Body of pancreas (tissue), 4 donors: ENCODE results near the gene ZNF473. TPM values are rescaled to one million over a fixed set of nuclear protein-coding genes. Genes with fewer than 3 reads are reported as not detected.
A peak's percentile ranks its signal among the peaks of the same experiment; 100 is the strongest.

Source experiments
- ATAC-seq: fragments of 150-250 bp; one replicate; pipeline ENCODE4 v1.9.1; 2016
- DNase-seq, 4 donors: peaks; one replicate each; pipeline ENCODE4 v3.0.0-alpha.2; 2019
- H3K27ac ChIP-seq, 4 donors: fragments of 200-600 bp; sonication (generic); 1 replicate in 3 of 4; 2 replicates in 1 of 4; pipeline versions ENCODE4 v1.5.1 to v1.6.1; 2016 to 2019; ENCODE audit warnings: mild to moderate bottlenecking in 1 of 4, mixed read lengths in 1 of 4, moderate library complexity in 1 of 4
- H3K27me3 ChIP-seq, 2 donors: fragments of 200-600 bp; sonication (generic); one replicate each; pipeline ENCODE4 v1.6.0; 2016; ENCODE audit warnings: mild to moderate bottlenecking in 1 of 2
- H3K36me3 ChIP-seq, 2 donors: fragments of 200-600 bp; sonication (generic); replicated peaks in 1 of 2; 2 replicates each; pipeline ENCODE4 v1.5.1; 2016; ENCODE audit warnings: low read depth in 2 of 2; ENCODE audit not compliant: insufficient read depth in 1 of 2
- H3K4me1 ChIP-seq: fragments of 200-600 bp; sonication (generic); one replicate; pipeline ENCODE4 v1.6.0; 2016
- H3K4me3 ChIP-seq, 2 donors: fragments of 200-600 bp; sonication (generic); 1 replicate in 1 of 2; 2 replicates in 1 of 2; pipeline ENCODE4 v1.5.1; 2016 to 2019
- H3K9me3 ChIP-seq, 3 donors: fragments of 200-600 bp; sonication (generic); 1 replicate in 2 of 3; 2 replicates in 1 of 3; pipeline ENCODE4 v1.5.1; 2016
- POLR2A ChIP-seq, 3 donors: fragments of 450-650 bp; IDR thresholded peaks; one replicate each; pipeline ENCODE4 v1.6.1; 2016; ENCODE audit warnings: antibody characterized with exemption in 3 of 3, mild to moderate bottlenecking in 2 of 3
- WGBS, 2 donors: methylation state at CpG; one replicate each; pipeline ENCODE4 v1.1.5; 2017; 5-methylcytosine and 5-hydroxymethylcytosine counted together
- intact Hi-C: fragments of 100-400 bp; cut with DNase I; formaldehyde crosslinking; loops from one replicate; pipeline ENCODE4 v1.15.1; 2023
- total RNA-seq, 2 donors: library from RNA; depleted of rRNA; stranded (reverse); fragments of >200 nt; gene quantifications; one replicate each; pipeline ENCODE4 v1.1.0, GENCODE V29; 2016
- TF ChIP-seq, protein P1 (sequence below), 7 experiments: fragments of 450-650 bp in 4 of 7; fragments of 200-600 bp in 3 of 7; sonication (generic) in 3 of 7; IDR thresholded peaks; one replicate each; pipeline ENCODE4 v1.5.1; 2016 to 2019; ENCODE audit warnings: antibody characterized with exemption in 7 of 7

ZNF473 gene
- total RNA-seq, 2 donors from 2014 or later, result 4.9 to 5.4 TPM

- Histone ChIP-seq H3K27ac (no peak overlapping the region), H3K4me3 (no peak overlapping the region), H3K9me3 (no peaks in the 10 kb centered on the region), H3K36me3 (peaks cover 0 to 19% of the 10 kb centered on the region in 2 donors), H3K27me3 (no peaks in the 10 kb centered on the region), H3K4me1 (no peaks in the 10 kb centered on the region)
- intact Hi-C loops, result no loop called here
- TF ChIP-seq, protein P1, sequence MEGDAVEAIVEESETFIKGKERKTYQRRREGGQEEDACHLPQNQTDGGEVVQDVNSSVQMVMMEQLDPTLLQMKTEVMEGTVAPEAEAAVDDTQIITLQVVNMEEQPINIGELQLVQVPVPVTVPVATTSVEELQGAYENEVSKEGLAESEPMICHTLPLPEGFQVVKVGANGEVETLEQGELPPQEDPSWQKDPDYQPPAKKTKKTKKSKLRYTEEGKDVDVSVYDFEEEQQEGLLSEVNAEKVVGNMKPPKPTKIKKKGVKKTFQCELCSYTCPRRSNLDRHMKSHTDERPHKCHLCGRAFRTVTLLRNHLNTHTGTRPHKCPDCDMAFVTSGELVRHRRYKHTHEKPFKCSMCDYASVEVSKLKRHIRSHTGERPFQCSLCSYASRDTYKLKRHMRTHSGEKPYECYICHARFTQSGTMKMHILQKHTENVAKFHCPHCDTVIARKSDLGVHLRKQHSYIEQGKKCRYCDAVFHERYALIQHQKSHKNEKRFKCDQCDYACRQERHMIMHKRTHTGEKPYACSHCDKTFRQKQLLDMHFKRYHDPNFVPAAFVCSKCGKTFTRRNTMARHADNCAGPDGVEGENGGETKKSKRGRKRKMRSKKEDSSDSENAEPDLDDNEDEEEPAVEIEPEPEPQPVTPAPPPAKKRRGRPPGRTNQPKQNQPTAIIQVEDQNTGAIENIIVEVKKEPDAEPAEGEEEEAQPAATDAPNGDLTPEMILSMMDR (IDR thresholded peaks at IDR 0.05), result no peak
- ATAC-seq, result no peak
- 82 to 98% methylated on average over 8 of the region's 8 CpGs for WGBS, 2 donors
- DNase-seq, result no peak
Observed at GRCh38 chr19:50001775-50002174, 24.0 kb upstream of the ZNF473 start.

- no peaks in the 10 kb centered on the region for H3K9me3 ChIP-seq
- peaks cover 0 to 26% of the 10 kb centered on the region in 2 donors for H3K36me3 ChIP-seq
- H3K4me3 ChIP-seq, result no peak overlapping the region
- H3K27ac ChIP-seq, result no peak overlapping the region
- ATAC-seq, result no peak
- intact Hi-C loops, result no loop called here
- H3K27me3 ChIP-seq, result no peaks in the 10 kb centered on the region
- WGBS, 2 donors, result 90 to 94% methylated on average over 4 to 6 of the region's 6 CpGs
- TF ChIP-seq, protein P1 (IDR thresholded peaks at IDR 0.05), result no peak
- no peak for TF ChIP-seq POLR2A (IDR thresholded peaks at IDR 0.05)
- no peak for DNase-seq
- no peaks in the 10 kb centered on the region for H3K4me1 ChIP-seq
Observed at GRCh38 chr19:50002386-50002960, 23.3 kb upstream of the ZNF473 start.

DNA sequence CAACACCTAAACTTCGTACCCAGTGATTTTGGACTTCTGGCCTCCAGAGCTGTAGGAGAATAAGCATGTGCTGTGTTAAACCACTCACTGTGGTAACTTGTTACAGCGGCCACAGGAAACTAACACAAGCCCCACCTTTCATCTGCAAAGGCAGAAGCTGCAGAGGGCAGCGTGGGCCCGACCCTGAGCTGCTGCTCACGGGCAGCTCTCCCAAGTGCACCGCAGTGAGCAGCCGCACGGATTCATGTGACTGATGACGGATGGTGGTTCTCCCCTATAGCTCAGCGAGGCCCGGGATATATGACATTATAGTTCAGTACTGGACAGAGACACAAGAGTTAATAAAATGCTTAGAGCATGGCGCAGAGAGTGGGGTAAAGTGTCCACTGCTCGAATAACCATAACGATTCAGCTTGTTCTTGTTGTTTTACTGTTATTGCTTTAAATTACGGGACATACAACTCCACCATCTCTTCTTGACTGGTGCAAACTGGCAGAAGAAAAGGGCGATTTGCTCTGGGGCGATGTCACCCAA, 22.5 kb upstream of the ZNF473 start:
- no peaks in the 10 kb centered on the region for H3K27me3 ChIP-seq
- DNase-seq (no peak), ATAC-seq (no peak)
- intact Hi-C loops, result no loop called here
- H3K36me3 ChIP-seq, result peaks cover 0 to 27% of the 10 kb centered on the region in 2 donors
- TF ChIP-seq POLR2A (IDR thresholded peaks at IDR 0.05), result no peak
- TF ChIP-seq, protein P1 (IDR thresholded peaks at IDR 0.05), result no peak
- H3K4me3 ChIP-seq, result no peak overlapping the region
- no peak overlapping the region for H3K27ac ChIP-seq
- H3K4me1 ChIP-seq, result no peaks in the 10 kb centered on the region
- 88 to 93% methylated on average over 13 to 17 of the region's 17 CpGs for WGBS, 2 donors
- H3K9me3 ChIP-seq, result no peaks in the 10 kb centered on the region

DNA sequence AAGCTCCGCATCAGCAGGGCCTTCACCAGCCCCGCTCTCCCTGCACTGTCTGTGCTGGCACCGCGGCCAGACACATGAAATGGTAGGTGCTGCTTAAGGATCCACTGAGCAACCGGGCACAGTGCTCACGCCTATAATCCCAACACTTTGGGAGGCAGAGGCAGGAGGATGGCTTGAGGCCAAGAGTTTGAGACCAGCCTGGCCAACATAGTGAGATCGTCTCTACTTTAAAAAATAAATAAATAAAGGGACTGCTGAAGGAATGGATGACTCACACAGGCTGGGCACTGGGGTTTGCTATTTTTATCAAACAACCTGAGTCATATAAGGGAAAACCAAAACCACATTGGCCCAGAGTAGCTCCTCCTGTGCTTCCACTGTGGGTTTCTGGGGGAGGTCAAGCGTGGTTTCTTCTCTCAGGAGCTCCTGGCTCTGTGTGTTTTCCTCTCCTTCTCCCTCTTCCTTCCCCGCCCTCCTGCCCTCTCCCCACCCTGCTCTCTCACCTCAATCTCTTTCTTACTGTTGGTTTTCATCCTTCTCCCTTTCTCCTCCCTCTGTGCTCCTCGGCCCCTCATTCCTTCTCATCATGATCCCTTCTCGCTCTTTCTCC, 21.9 kb upstream of the ZNF473 start:
- Histone ChIP-seq H3K9me3 (no peaks in the 10 kb centered on the region), H3K27me3 (no peaks in the 10 kb centered on the region), H3K27ac (no peak overlapping the region), H3K4me1 (no peaks in the 10 kb centered on the region), H3K36me3 (peaks cover 0 to 30% of the 10 kb centered on the region in 2 donors), H3K4me3 (no peak overlapping the region)
- ATAC-seq (peak; percentile 46), DNase-seq (peak in 3 of 4 donors; percentile 19 to 50 (median 27))
- intact Hi-C loops, result no loop called here
- WGBS, 2 donors, result 82% methylated on average over 10 to 11 of the region's 11 CpGs
- TF ChIP-seq POLR2A (IDR thresholded peaks at IDR 0.05), result no peak
- TF ChIP-seq, protein P1 (IDR thresholded peaks at IDR 0.05), result no peak
